OCI-LY1 (cell line): ENCODE results near the gene PHF24.

Experiments used
- EZH2 ChIP-seq: fragments of 200-600 bp; sonication (generic), shearing (Covaris generic); IDR thresholded peaks from 2 replicates; pipeline ENCODE4 v1.8.0; 2017; ENCODE audit warnings: borderline replicate concordance, mixed run types, mild to moderate bottlenecking, antibody characterized with exemption, low read length, moderate library complexity, mixed read lengths
- TF ChIP-seq, protein P1 (sequence below): fragments of 200-600 bp; sonication (generic), shearing (Covaris generic); IDR thresholded peaks from 2 replicates; pipeline ENCODE4 v1.5.1; 2017; ENCODE audit warnings: mild to moderate bottlenecking, antibody characterized with exemption, low read length, moderate library complexity, mixed read lengths

GRCh38 chr9:34997379-34997781 lies 39.3 kb downstream of the PHF24 start:
- TF ChIP-seq, protein P1, sequence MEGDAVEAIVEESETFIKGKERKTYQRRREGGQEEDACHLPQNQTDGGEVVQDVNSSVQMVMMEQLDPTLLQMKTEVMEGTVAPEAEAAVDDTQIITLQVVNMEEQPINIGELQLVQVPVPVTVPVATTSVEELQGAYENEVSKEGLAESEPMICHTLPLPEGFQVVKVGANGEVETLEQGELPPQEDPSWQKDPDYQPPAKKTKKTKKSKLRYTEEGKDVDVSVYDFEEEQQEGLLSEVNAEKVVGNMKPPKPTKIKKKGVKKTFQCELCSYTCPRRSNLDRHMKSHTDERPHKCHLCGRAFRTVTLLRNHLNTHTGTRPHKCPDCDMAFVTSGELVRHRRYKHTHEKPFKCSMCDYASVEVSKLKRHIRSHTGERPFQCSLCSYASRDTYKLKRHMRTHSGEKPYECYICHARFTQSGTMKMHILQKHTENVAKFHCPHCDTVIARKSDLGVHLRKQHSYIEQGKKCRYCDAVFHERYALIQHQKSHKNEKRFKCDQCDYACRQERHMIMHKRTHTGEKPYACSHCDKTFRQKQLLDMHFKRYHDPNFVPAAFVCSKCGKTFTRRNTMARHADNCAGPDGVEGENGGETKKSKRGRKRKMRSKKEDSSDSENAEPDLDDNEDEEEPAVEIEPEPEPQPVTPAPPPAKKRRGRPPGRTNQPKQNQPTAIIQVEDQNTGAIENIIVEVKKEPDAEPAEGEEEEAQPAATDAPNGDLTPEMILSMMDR, result no peak
- no peak for TF ChIP-seq EZH2
